GM12864 (cell line): Measurements from ENCODE around the gene E2F3.

Source experiments
- DNase-seq: peaks from one replicate; pipeline ENCODE4 v3.0.0-alpha.2; 2011; ENCODE audit warnings: low read depth
- H3K4me3 ChIP-seq: 2 replicates; pipeline ENCODE4 v1.5.1; 2011; ENCODE audit warnings: mild to moderate bottlenecking, low read depth, low read length, control low read depth
- CTCF ChIP-seq: IDR thresholded peaks from 2 replicates; pipeline ENCODE4 v1.5.1; 2011; ENCODE audit warnings: low read depth, mild to moderate bottlenecking, moderate library complexity, low read length, control low read depth, inconsistent platforms; ENCODE audit errors: missing control alignments

The E2F3 gene

DNA sequence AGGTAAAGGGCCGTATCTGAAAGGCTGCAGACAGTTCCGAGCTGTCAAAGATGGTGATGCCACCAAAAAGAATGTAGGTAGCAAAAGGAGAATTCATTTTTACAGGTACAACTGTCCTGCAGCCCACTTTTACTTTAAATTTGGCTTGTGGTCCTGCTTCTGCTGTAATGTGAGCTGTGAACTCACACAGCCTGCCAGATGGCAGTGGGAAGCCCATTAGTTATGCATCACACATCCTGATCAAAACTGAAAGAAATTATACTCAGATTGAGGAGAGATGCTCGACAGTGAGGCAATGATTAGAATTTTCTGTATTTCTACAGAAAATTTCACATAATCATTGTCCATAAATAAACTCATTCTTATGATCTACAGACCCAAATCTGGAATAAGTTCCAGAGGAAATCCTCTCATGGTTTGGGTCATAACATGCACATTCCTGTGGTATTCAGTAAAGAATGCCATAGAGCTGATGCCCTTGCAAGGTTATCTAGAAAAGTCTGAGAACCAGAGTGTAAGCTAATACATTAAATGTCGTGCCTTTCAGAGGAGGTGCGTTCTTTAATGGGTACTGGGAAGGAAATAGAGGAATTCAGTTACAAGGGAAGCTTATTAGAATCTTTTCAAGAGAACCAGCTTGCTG is 23.9 kb upstream of the E2F3 start:
- H3K4me3 ChIP-seq, result no peak overlapping the region
- TF ChIP-seq CTCF, result no peak
- DNase-seq, result no peak

- no peak for DNase-seq
- no peak for TF ChIP-seq CTCF
- no peak overlapping the region for H3K4me3 ChIP-seq
These were observed 22.4 kb upstream of the E2F3 start for GRCh38 chr6:20379231-20379630.

DNA sequence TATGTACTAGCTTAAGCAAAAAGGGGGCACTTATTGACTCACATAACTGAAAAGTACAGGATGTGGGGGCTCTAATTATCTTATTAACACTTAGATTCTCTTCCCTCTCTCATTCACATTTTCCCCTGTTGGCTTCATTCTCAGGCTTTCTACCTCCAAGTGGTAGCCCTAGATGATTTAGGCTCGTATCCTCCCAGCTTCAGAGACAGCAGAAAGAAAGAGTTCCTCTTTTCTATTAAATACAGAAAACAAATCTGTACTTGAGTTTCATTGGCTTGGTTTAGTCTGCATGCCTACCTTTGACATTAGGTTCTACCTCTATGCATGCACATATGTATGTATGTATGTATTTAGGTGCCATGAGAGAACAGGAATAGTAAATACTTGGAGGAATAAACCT is 15.5 kb upstream of the E2F3 start:
- no peak overlapping the region for H3K4me3 ChIP-seq
- TF ChIP-seq CTCF, result no peak
- no peak for DNase-seq

GRCh38 chr6:20389066-20389465 is 12.6 kb upstream of the E2F3 start:
- H3K4me3 ChIP-seq, result no peak overlapping the region
- no peak for DNase-seq
- TF ChIP-seq CTCF, result no peak

DNA sequence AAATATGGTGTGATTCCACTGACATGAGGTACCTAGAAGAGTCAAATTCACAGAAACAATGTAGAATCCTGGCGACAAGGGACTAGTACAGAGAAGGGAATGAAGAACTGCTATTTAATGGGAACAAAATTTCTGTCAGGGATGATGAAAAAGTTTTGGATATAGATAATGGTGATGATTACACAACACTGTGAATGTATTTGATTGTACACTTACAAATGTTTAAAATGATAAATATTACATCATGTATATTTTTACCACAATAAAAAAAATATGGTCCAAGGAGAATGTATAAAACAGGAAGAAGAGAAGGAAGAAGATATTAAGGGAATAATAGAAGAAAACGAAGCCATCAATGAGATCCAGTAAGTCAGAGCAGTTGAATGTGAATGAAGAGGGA is 8.4 kb upstream of the E2F3 start:
- TF ChIP-seq CTCF, result no peak
- DNase-seq, result no peak
- H3K4me3 ChIP-seq, result no peak overlapping the region

GRCh38 chr6:20399518-20399917 is 2.2 kb upstream of the E2F3 start:
- DNase-seq, result no peak
- H3K4me3 ChIP-seq, result no peak overlapping the region
- TF ChIP-seq CTCF, result no peak

GRCh38 chr6:20400456-20401204 is 1.0 kb upstream of the E2F3 start:
- DNase-seq, result no peak
- peak overlapping the region; percentile 56 for H3K4me3 ChIP-seq
- no peak for TF ChIP-seq CTCF
